ENCODE data around the gene COL4A1. TPM values are rescaled to one million over a fixed set of nuclear protein-coding genes. Genes with fewer than 3 reads are reported as not detected.

COL4A1 gene
- total RNA-seq, 1 experiment from 2014 or later = 4.8 TPM

GRCh38 chr13:110334841-110335490 lies 28.0 kb upstream of the COL4A1 start:
- Mint-ChIP-seq H3K36me3 (ENCODE audit: insufficient read depth, unreplicated experiment) (no peaks in the 10 kb centered on the region), H3K9me3 (ENCODE audit: unreplicated experiment) (no peaks in the 10 kb centered on the region), H3K4me3 (ENCODE audit: unreplicated experiment) (no peak overlapping the region), H3K27ac (ENCODE audit: unreplicated experiment) (no peak overlapping the region), H3K4me1 (ENCODE audit: low read depth, unreplicated experiment) (no peaks in the 10 kb centered on the region), H3K27me3 (ENCODE audit: insufficient read depth, unreplicated experiment) (no peaks in the 10 kb centered on the region)
- Histone ChIP-seq H3K4me1 (0 out of 2 replicates have a peak, but pooled peaks cover 5% of the 10 kb centered on the region), H3K27me3 (replicated peaks; ENCODE audit: control insufficient read depth, insufficient read depth, low read length) (no peaks in the 10 kb centered on the region), H3K36me3 (ENCODE audit: control insufficient read depth, insufficient read depth, low read length) (no peaks in the 10 kb centered on the region), H3K9me3 (no peaks in the 10 kb centered on the region), H3K4me3 (ENCODE audit: low read depth, low read length) (no peak overlapping the region)
- CTCF ChIA-PET = no interaction called here
- TF ChIP-seq CTCF (IDR thresholded peaks at IDR 0.05; ENCODE audit: insufficient read depth in 1 of 2, low read depth in 1 of 2, low read length in 1 of 2, severe bottlenecking in 1 of 2, unreplicated experiment in 1 of 2) = no peak
- BruUV-seq (replicated peaks) = no TSS peak
- intact Hi-C loops (cut with micrococcal nuclease; ENCODE audit: unreplicated experiment) = no loop called here
- POLR2A ChIA-PET = no interaction called here
- no peak for DNase-seq

GRCh38 chr13:110334256-110334655 lies 27.3 kb upstream of the COL4A1 start:
- H3K27me3 ChIP-seq (replicated peaks; ENCODE audit: control insufficient read depth, insufficient read depth, low read length) = no peaks in the 10 kb centered on the region
- no peak for DNase-seq
- H3K4me3 ChIP-seq (ENCODE audit: low read depth, low read length) = no peak overlapping the region
- BruUV-seq (replicated peaks) = no TSS peak
- Mint-ChIP-seq H3K4me1 (ENCODE audit: low read depth, unreplicated experiment) (no peaks in the 10 kb centered on the region), H3K4me3 (ENCODE audit: unreplicated experiment) (no peak overlapping the region), H3K27me3 (ENCODE audit: insufficient read depth, unreplicated experiment) (no peaks in the 10 kb centered on the region), H3K9me3 (ENCODE audit: unreplicated experiment) (no peaks in the 10 kb centered on the region), H3K36me3 (ENCODE audit: insufficient read depth, unreplicated experiment) (no peaks in the 10 kb centered on the region), H3K27ac (ENCODE audit: unreplicated experiment) (no peak overlapping the region)
- POLR2A ChIA-PET = no interaction called here
- no peak for TF ChIP-seq CTCF (IDR thresholded peaks at IDR 0.05; ENCODE audit: insufficient read depth in 1 of 2, low read depth in 1 of 2, low read length in 1 of 2, severe bottlenecking in 1 of 2, unreplicated experiment in 1 of 2)
- H3K36me3 ChIP-seq (ENCODE audit: control insufficient read depth, insufficient read depth, low read length) = no peaks in the 10 kb centered on the region
- CTCF ChIA-PET = no interaction called here
- no peaks in the 10 kb centered on the region for H3K9me3 ChIP-seq
- H3K4me1 ChIP-seq = 0 out of 2 replicates have a peak, but pooled peaks cover 5% of the 10 kb centered on the region
- intact Hi-C loops (cut with micrococcal nuclease; ENCODE audit: unreplicated experiment) = no loop called here

- no peaks in the 10 kb centered on the region for H3K36me3 ChIP-seq (ENCODE audit: control insufficient read depth, insufficient read depth, low read length)
- CTCF ChIA-PET = no interaction called here
- H3K27me3 ChIP-seq (replicated peaks; ENCODE audit: control insufficient read depth, insufficient read depth, low read length) = no peaks in the 10 kb centered on the region
- no peak for DNase-seq
- Mint-ChIP-seq H3K4me1 (ENCODE audit: low read depth, unreplicated experiment) (no peaks in the 10 kb centered on the region), H3K4me3 (ENCODE audit: unreplicated experiment) (no peak overlapping the region), H3K9me3 (ENCODE audit: unreplicated experiment) (no peaks in the 10 kb centered on the region), H3K27me3 (ENCODE audit: insufficient read depth, unreplicated experiment) (no peaks in the 10 kb centered on the region), H3K27ac (ENCODE audit: unreplicated experiment) (no peak overlapping the region), H3K36me3 (ENCODE audit: insufficient read depth, unreplicated experiment) (no peaks in the 10 kb centered on the region)
- POLR2A ChIA-PET = no interaction called here
- 0 out of 2 replicates have a peak, but pooled peaks cover 5% of the 10 kb centered on the region for H3K4me1 ChIP-seq
- no peak overlapping the region for H3K4me3 ChIP-seq (ENCODE audit: low read depth, low read length)
- intact Hi-C loops (cut with micrococcal nuclease; ENCODE audit: unreplicated experiment) = no loop called here
- H3K9me3 ChIP-seq = no peaks in the 10 kb centered on the region
- no TSS peak for BruUV-seq (replicated peaks)
- no peak for TF ChIP-seq CTCF (IDR thresholded peaks at IDR 0.05; ENCODE audit: insufficient read depth in 1 of 2, low read depth in 1 of 2, low read length in 1 of 2, severe bottlenecking in 1 of 2, unreplicated experiment in 1 of 2)
Observed at GRCh38 chr13:110333837-110334236, 26.9 kb upstream of the COL4A1 start.
